Pancreas (tissue), 10 donors: Measurements from ENCODE around the gene MUC5AC. TPM values are rescaled to one million over a fixed set of nuclear protein-coding genes. Genes with fewer than 3 reads are reported as not detected.
"Not testable (repeated sequence)": the region's sequence is repeated elsewhere in the genome, so short reads cannot be mapped to it uniquely, and the experiment has no call there.

ENCODE experiments used
- ATAC-seq, 4 donors: fragments of 200-7000 bp; cut with Tn5 transposase; one replicate each; pipeline versions ENCODE4 v1.8.0 to v1.9.1; 2020; ENCODE audit warnings: mild to moderate bottlenecking in 4 of 4, moderate library complexity in 4 of 4
- DNase-seq, 6 donors: peaks; one replicate each; pipeline ENCODE4 v3.0.0-alpha.2; 2020
- FAIRE-seq: peaks from 2 replicates; lab custom pipeline; 2012; peaks lifted over from hg19 to GRCh38; lab: Jason Lieb, UNC
- H3K27ac ChIP-seq, 4 donors: fragments of 200-600 bp; sonication (generic); 1 replicate in 3 of 4; 2 replicates in 1 of 4; pipeline versions ENCODE4 v1.5.0 to v1.8.0; 2020
- H3K27me3 ChIP-seq, 4 donors: fragments of 200-600 bp; one replicate each; pipeline ENCODE4 v1.8.0; 2021
- H3K36me3 ChIP-seq, 3 donors: fragments of 200-600 bp; sonication (generic) in 1 of 3; one replicate each; pipeline versions ENCODE4 v1.5.0 to v1.8.0; 2020 to 2021
- H3K4me1 ChIP-seq, 3 donors: fragments of 200-600 bp; one replicate each; pipeline ENCODE4 v1.8.0; 2021
- H3K4me3 ChIP-seq, 4 donors: fragments of 200-600 bp; sonication (generic) in 2 of 4; one replicate each; pipeline versions ENCODE4 v1.5.0 to v1.8.0; 2020 to 2021
- H3K9me3 ChIP-seq, 4 donors: fragments of 200-600 bp; one replicate each; pipeline ENCODE4 v1.8.0; 2021
- WGBS, 2 donors: extraction: QIAGEN DNeasy Blood & Tissue Kit; methylation state at CpG; one replicate each; pipeline ENCODE4 v1.1.7; 2013; 5-methylcytosine and 5-hydroxymethylcytosine counted together
- intact Hi-C, 3 donors: fragments of 100-400 bp; cut with DNase I; formaldehyde crosslinking; loops; one replicate each; pipeline versions ENCODE4 v1.11.1 to v1.14.2; 2022
- polyA plus RNA-seq, 2 donors: library from polyadenylated mRNA; stranded (reverse); fragments of 200-250 nt; gene quantifications; one replicate each; pipeline ENCODE4 v1.2.3, GENCODE V29; 2013
- total RNA-seq, 6 donors: library from RNA; stranded (reverse); fragmentation: NEBNext Ultra II Directional in 4 of 6; extraction: Animal tissue kit (Norgen Biotek cat#: 25700) in 4 of 6; gene quantifications; one replicate each; pipeline versions ENCODE4 v1.2.1 to v1.2.4, GENCODE V29; 2021 to 2023
- TF ChIP-seq, protein P1 (sequence below), 4 donors: fragments of 200-600 bp; sonication (generic) in 3 of 4; IDR thresholded peaks; one replicate each; pipeline versions ENCODE4 v1.5.0 to v1.8.0; 2021; ENCODE audit warnings: antibody characterized with exemption in 4 of 4
- donor health status: healthy with polysubstance abuse.
- donor health status: DM: no; HTN: no; CAD: no; lungs with moderate emphysema.
- donor health status: DM: no; HTN: no; CAD: no.
- donor health status: control.
- donor health status: control.
- donor health status: Bipolar disorder and iron deficiency.
- donor health status: DM: yes; HTN: yes; CAD: no.
- donor health status: DM: no; HTN: no; CAD: no.
- donor health status: DM: no; HTN: no; CAD: no.
- donor health status: DM: yes; HTN: yes; CAD: no.

MUC5AC gene
- total and polyA plus RNA-seq, 8 donors = 0.02 to 4.2 (median 0.04) TPM; not detected in 5

DNA sequence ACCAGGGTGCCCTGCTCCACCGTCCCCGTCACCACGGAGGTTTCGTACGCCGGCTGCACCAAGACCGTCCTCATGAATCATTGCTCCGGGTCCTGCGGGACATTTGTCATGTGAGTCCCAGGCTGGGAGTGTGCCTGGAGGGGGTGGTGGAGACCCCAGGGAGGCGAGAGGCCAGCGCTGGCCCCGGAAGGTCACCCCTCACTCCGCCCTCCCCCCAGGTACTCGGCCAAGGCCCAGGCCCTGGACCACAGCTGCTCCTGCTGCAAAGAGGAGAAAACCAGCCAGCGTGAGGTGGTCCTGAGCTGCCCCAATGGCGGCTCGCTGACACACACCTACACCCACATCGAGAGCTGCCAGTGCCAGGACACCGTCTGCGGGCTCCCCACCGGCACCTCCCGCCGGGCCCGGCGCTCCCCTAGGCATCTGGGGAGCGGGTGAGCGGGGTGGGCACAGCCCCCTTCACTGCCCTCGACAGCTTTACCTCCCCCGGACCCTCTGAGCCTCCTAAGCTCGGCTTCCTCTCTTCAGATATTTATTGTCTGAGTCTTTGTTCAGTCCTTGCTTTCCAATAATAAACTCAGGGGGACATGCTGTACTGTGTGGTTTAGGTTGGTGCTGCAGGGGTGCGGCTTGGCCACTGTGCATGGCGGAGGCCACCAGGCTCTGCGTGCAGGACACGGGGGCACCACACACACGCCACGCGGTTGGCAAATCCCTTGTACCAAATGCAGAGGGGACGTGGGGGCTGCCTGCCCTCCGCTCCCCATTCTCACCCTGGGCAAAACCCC is 47.6 kb upstream of the MUC5AC start:
- TF ChIP-seq, protein P1, sequence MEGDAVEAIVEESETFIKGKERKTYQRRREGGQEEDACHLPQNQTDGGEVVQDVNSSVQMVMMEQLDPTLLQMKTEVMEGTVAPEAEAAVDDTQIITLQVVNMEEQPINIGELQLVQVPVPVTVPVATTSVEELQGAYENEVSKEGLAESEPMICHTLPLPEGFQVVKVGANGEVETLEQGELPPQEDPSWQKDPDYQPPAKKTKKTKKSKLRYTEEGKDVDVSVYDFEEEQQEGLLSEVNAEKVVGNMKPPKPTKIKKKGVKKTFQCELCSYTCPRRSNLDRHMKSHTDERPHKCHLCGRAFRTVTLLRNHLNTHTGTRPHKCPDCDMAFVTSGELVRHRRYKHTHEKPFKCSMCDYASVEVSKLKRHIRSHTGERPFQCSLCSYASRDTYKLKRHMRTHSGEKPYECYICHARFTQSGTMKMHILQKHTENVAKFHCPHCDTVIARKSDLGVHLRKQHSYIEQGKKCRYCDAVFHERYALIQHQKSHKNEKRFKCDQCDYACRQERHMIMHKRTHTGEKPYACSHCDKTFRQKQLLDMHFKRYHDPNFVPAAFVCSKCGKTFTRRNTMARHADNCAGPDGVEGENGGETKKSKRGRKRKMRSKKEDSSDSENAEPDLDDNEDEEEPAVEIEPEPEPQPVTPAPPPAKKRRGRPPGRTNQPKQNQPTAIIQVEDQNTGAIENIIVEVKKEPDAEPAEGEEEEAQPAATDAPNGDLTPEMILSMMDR (IDR thresholded peaks at IDR 0.05) = no peak
- H3K9me3 ChIP-seq = no peaks in the 10 kb centered on the region
- FAIRE-seq (no peak), DNase-seq (peak in 2 of 6 donors; percentile 36 to 41), ATAC-seq (no peak)
- H3K36me3 ChIP-seq = no peaks in the 10 kb centered on the region
- no peak overlapping the region for H3K4me3 ChIP-seq
- intact Hi-C loops = no loop called here
- 73 to 80% methylated on average over 33 to 39 of the region's 39 CpGs for WGBS, 2 donors
- no peaks in the 10 kb centered on the region for H3K4me1 ChIP-seq
- H3K27me3 ChIP-seq = no peaks in the 10 kb centered on the region
- no peak overlapping the region for H3K27ac ChIP-seq

DNA sequence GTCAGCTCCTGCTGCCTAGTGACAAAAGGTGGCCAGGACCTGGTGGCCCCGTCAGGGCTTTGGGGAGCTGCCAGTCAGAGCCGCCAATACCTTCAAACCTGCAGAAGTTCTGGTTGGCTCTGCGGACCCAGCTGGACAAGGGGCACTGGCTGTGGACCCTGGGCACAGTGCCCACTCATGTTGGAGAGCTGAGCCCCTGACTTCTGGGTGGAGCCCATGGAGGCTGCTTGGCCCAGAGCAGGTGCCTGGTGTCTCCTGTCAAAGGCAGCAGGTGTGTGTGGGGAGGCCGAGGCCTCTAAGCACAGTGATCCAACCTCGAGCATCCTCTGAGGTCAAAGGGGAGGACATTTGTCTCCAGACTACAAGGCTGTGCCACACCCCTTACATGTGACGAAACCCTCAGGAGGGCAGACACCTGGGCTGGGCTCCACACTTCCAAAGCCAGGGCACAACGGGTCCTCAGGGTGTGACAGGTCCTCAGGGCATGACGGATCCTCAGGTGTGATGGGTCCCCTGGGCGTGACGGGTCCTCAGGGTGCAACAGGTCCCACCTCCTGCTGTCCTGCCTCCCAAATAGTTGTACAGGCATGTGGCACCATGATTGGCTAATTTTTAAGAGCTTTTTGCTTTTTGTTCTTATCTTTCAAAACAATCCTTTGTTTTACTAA is 46.1 kb upstream of the MUC5AC start:
- Histone ChIP-seq H3K27me3 (no peaks in the 10 kb centered on the region), H3K27ac (no peak overlapping the region), H3K9me3 (no peaks in the 10 kb centered on the region), H3K36me3 (no peaks in the 10 kb centered on the region), H3K4me3 (no peak overlapping the region), H3K4me1 (no peaks in the 10 kb centered on the region)
- peak in 2 of 6 donors; percentile 31 to 41 for DNase-seq
- TF ChIP-seq, protein P1 (IDR thresholded peaks at IDR 0.05) = no peak
- no peak for FAIRE-seq
- no peak for ATAC-seq
- intact Hi-C loops = no loop called here
- 64 to 82% methylated on average over 10 of the region's 10 CpGs for WGBS, 2 donors

DNA sequence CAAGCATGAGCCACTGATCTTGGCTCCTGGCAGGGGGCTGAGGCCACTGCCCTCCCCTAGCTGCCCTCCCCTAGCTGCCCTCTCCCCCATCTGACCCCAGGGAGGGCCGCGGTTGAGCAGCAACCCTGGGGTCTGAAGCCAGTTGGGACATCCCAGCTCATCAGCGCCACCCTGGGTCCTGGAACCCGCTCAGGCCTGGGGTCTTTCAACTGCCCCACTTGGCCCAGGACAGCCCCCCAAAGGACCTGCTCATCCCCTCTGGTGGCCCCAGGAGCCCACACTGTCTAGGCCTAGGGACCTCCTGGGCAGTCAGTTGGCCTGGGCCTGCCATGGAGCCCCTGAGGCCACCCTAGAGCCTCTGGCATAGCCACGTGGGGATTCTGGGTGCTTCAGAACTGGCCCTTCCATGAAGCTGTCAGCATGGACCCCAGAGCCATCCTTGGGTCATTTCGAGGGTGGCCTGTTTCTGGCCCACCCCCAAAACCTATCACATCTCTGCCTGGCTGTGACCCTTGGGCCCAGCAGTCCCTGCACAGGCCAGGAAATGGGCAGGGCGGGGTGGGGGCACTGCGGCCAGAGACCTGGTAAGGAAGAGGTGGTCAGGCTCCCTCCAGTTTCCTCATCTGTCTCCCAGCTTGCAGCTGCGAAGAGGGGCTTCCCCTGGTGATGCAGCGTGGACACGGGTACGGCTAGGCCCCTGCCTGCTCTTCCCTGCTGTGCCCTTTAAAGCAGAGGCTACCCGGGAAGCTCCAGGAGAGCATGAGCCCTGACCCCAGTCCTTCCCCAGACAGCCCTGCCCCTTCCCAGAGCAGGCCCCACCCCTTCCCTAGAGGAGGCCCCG is 45.2 kb upstream of the MUC5AC start:
- intact Hi-C loops = no loop called here

DNA sequence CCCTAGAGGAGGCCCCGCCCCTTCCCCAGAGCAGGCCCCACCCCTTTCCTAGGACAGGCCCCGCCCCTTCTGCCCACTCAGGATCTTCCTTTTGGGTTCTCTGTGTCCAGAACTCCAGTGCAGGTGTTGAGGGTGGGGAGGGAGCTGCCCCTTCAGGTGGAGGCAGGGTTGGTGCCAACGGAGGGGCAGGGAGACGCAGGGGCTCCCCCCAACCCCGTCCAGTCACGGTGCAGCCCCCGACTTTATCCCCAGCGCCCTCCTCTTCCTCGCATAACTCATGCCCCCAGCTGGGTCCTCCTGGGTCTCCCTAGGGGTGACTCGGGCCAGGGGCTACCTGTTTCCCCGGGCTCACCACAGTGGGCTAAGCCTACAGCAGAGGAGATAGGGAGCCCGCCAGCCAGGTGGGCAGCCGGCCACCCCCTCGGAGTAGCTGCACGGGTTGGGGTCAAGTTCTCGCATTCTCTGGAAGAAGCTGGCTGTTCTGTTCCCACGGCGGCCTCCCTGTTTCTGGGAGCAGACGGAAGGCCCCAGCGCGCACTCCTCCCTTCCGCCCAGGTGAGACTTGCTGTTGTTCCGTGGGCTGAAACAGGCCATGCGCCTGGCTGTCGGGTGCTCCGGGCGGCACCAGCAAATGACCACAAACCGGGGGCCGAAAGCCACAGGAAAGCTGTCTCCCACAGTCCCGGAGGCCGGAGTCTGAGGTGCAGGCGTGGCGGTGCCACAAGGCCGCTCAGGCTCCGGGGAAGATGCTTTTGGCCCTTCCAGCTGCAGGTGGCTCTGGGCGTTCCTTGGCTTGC is 44.1 kb upstream of the MUC5AC start:
- no peak overlapping the region for H3K4me3 ChIP-seq
- no peak overlapping the region for H3K27ac ChIP-seq
- no peaks in the 10 kb centered on the region for H3K9me3 ChIP-seq
- WGBS, 2 donors = 78 to 83% methylated on average over 34 to 36 of the region's 36 CpGs
- H3K36me3 ChIP-seq = no peaks in the 10 kb centered on the region
- no peaks in the 10 kb centered on the region for H3K4me1 ChIP-seq
- TF ChIP-seq, protein P1 (IDR thresholded peaks at IDR 0.05) = no peak
- FAIRE-seq (no peak), ATAC-seq (no peak), DNase-seq (peak in 2 of 6 donors; percentile 11 to 50)
- no peaks in the 10 kb centered on the region for H3K27me3 ChIP-seq
- intact Hi-C loops = no loop called here

More for the DNA sequence above, 45.2 kb upstream of the MUC5AC start:
- WGBS, 2 donors = 81 to 90% methylated on average over 12 to 14 of the region's 14 CpGs
- ATAC-seq (no peak), FAIRE-seq (no peak), DNase-seq (peak in 1 of 6 donors; percentile 44)
- Histone ChIP-seq H3K27me3 (no peaks in the 10 kb centered on the region), H3K36me3 (no peaks in the 10 kb centered on the region), H3K9me3 (no peaks in the 10 kb centered on the region), H3K4me3 (no peak overlapping the region), H3K27ac (no peak overlapping the region), H3K4me1 (no peaks in the 10 kb centered on the region)
- TF ChIP-seq, protein P1 (IDR thresholded peaks at IDR 0.05) = no peak

DNA sequence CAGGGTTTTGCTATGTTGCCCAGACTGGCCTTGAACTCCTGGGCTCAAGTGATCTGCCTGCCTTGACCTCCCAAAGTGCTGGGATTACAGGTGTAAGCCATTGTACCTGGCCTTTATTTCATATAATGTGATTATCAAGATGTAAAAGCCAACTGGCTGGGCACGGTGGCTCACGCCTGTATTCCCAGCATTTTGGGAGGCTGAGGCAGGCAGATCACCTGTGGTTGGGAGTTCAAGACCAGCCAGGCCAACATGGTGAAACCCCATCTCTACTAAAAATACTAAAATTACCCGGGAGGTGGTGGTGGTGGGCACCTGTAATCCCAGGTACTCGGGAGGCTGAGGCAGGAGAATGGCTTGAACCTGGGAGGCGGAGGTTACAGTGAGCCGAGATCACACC is 42.5 kb upstream of the MUC5AC start:
- H3K4me3 ChIP-seq, H3K27ac ChIP-seq, H3K36me3 ChIP-seq, H3K4me1 ChIP-seq, FAIRE-seq, H3K9me3 ChIP-seq, H3K27me3 ChIP-seq, ATAC-seq, intact Hi-C loops: not testable (repeated sequence)
- DNase-seq = peak in 2 of 6 donors; percentile 1 to 25
- WGBS, 2 donors = 82 to 84% methylated on average over 6 of the region's 6 CpGs
